SK-N-SH treated with all-trans-retinoic acid at 6 μM for 48 hours (cell line): ENCODE measurements around the gene FMN1.

Experiments used
- BACH2 ChIP-seq: fragments of 250-450 bp; sonication (Bioruptor Pico); IDR thresholded peaks from 2 replicates; pipeline ENCODE4 v1.9.0; 2021; ENCODE audit warnings: mild to moderate bottlenecking, borderline replicate concordance
- CREB5 ChIP-seq: fragments of 250-450 bp; sonication (Bioruptor Pico); IDR thresholded peaks from 2 replicates; pipeline ENCODE4 v1.5.1; 2020; ENCODE audit warnings: low read depth, mild to moderate bottlenecking, moderate library complexity
- CSRNP3 ChIP-seq: fragments of 250-450 bp; sonication (Bioruptor Pico); IDR thresholded peaks from 2 replicates; pipeline ENCODE4 v1.5.1; 2021; ENCODE audit warnings: mild to moderate bottlenecking, moderate library complexity
- ISL1 ChIP-seq: fragments of 250-450 bp; sonication (Bioruptor Pico); IDR thresholded peaks from 2 replicates; pipeline ENCODE4 v2.1.2; 2022; ENCODE audit warnings: mild to moderate bottlenecking, moderate library complexity
- OSR1 ChIP-seq: fragments of 250-450 bp; sonication (Bioruptor Pico); IDR thresholded peaks from 2 replicates; pipeline ENCODE4 v1.8.0; 2022; ENCODE audit warnings: moderate library complexity, mild to moderate bottlenecking, inconsistent platforms
- PATZ1 ChIP-seq: fragments of 250-450 bp; sonication (Bioruptor Pico); IDR thresholded peaks from 2 replicates; pipeline ENCODE4 v1.8.0; 2020; ENCODE audit warnings: mild to moderate bottlenecking, moderate library complexity, borderline replicate concordance
- POU6F1 ChIP-seq: fragments of 250-450 bp; sonication (Bioruptor Pico); IDR thresholded peaks from 2 replicates; pipeline ENCODE4 v1.8.0; 2021; ENCODE audit warnings: low read depth, mild to moderate bottlenecking, moderate library complexity, borderline replicate concordance
- PPARA ChIP-seq: fragments of 250-450 bp; sonication (Bioruptor Pico); IDR thresholded peaks from 2 replicates; pipeline ENCODE4 v1.5.0; 2020; ENCODE audit warnings: mild to moderate bottlenecking, borderline replicate concordance
- RARB ChIP-seq: fragments of 250-450 bp; sonication (Bioruptor Pico); IDR thresholded peaks from 2 replicates; pipeline ENCODE4 v1.8.0; 2021; ENCODE audit warnings: mild to moderate bottlenecking, moderate library complexity
- SNAI2 ChIP-seq: fragments of 250-450 bp; sonication (Bioruptor Pico); IDR thresholded peaks from 2 replicates; pipeline ENCODE4 v1.5.0; 2020; ENCODE audit warnings: mild to moderate bottlenecking, moderate library complexity
- TCF4 ChIP-seq: fragments of 250-450 bp; sonication (Bioruptor Pico); IDR thresholded peaks from 2 replicates; pipeline ENCODE4 v1.8.0; 2021; ENCODE audit warnings: mild to moderate bottlenecking, moderate library complexity, borderline replicate concordance
- ZFP3 ChIP-seq: fragments of 250-450 bp; sonication (Bioruptor Pico); IDR thresholded peaks from 2 replicates; pipeline ENCODE4 v1.5.0; 2020; ENCODE audit warnings: mild to moderate bottlenecking, moderate library complexity
- ZNF70 ChIP-seq: fragments of 450-650 bp; formaldehyde crosslinking; IDR thresholded peaks from 2 replicates; pipeline ENCODE4 v1.5.0; 2020; ENCODE audit warnings: mild to moderate bottlenecking, moderate library complexity

- no peak for TF ChIP-seq ZFP3 (CRISPR knock-in tag)
- no peak for TF ChIP-seq CREB5
- no peak for TF ChIP-seq PPARA
- no peak for TF ChIP-seq BACH2 (CRISPR knock-in tag)
- TF ChIP-seq ISL1 (CRISPR knock-in tag): no peak
- no peak for TF ChIP-seq ZNF70 (CRISPR knock-in tag)
- no peak for TF ChIP-seq PATZ1
- no peak for TF ChIP-seq CSRNP3 (CRISPR knock-in tag)
- no peak for TF ChIP-seq OSR1 (CRISPR knock-in tag)
- TF ChIP-seq RARB (CRISPR knock-in tag): no peak
- TF ChIP-seq TCF4 (CRISPR knock-in tag): no peak
- TF ChIP-seq POU6F1 (CRISPR knock-in tag): no peak
- TF ChIP-seq SNAI2 (CRISPR knock-in tag): no peak
Observed at GRCh38 chr15:32885713-32886112, 308.8 kb downstream of the FMN1 start.
